ENCODE results near the gene DIS3L2.

The DIS3L2 gene

GRCh38 chr2:232184346-232184745, 222.8 kb downstream of the DIS3L2 start:
- DNase-seq, result no peak

GRCh38 chr2:232190796-232191195, 229.3 kb downstream of the DIS3L2 start:
- no peak for DNase-seq

GRCh38 chr2:232195487-232195886, 234.0 kb downstream of the DIS3L2 start:
- no peak for DNase-seq

- no peak for DNase-seq
Measured at GRCh38 chr2:232196802-232197201, 235.3 kb downstream of the DIS3L2 start.

- no peak for DNase-seq
Measured at GRCh38 chr2:232200195-232200594, 238.7 kb downstream of the DIS3L2 start.

GRCh38 chr2:232203166-232203891, 241.8 kb downstream of the DIS3L2 start:
- DNase-seq, result no peak

GRCh38 chr2:232203936-232204335, 242.4 kb downstream of the DIS3L2 start:
- DNase-seq, result peak; percentile 17

GRCh38 chr2:232204457-232204931, 243.0 kb downstream of the DIS3L2 start:
- DNase-seq, result peak; percentile 30

- no peak for DNase-seq
Measured at GRCh38 chr2:232207174-232207573, 245.7 kb downstream of the DIS3L2 start.

GRCh38 chr2:232210306-232210705, 248.8 kb downstream of the DIS3L2 start:
- DNase-seq, result no peak

- no peak for DNase-seq
Measured at GRCh38 chr2:232211743-232212686, 250.5 kb downstream of the DIS3L2 start.

- no peak for DNase-seq
Measured at GRCh38 chr2:232213176-232213575, 251.7 kb downstream of the DIS3L2 start.

- DNase-seq, result peak; percentile 28
Measured at GRCh38 chr2:232214053-232214452, 252.5 kb downstream of the DIS3L2 start.

GRCh38 chr2:232216028-232216427, 254.5 kb downstream of the DIS3L2 start:
- no peak for DNase-seq

- no peak for DNase-seq
Measured at GRCh38 chr2:232218778-232219495, 257.4 kb downstream of the DIS3L2 start.

- no peak for DNase-seq
Measured at GRCh38 chr2:232219496-232219870, 258.0 kb downstream of the DIS3L2 start.

GRCh38 chr2:232219932-232220331, 258.4 kb downstream of the DIS3L2 start:
- no peak for DNase-seq

GRCh38 chr2:232225429-232225828, 263.9 kb downstream of the DIS3L2 start:
- no peak for DNase-seq

- no peak for DNase-seq
Measured at GRCh38 chr2:232225895-232226294, 264.4 kb downstream of the DIS3L2 start.

GRCh38 chr2:232228332-232228731, 266.8 kb downstream of the DIS3L2 start:
- no peak for DNase-seq

- peak; percentile 37 for DNase-seq
Measured at GRCh38 chr2:232228971-232229894, 267.7 kb downstream of the DIS3L2 start.

- peak; percentile 7 for DNase-seq
Measured at GRCh38 chr2:232229911-232230310, 268.4 kb downstream of the DIS3L2 start.

Measured in fibroblast of skin of abdomen (primary cell).